Left hindlimb (tissue), 1 donor: ENCODE measurements around the gene MTNR1B.

Source experiments
- DNase-seq: peaks from one replicate; pipeline ENCODE4 v3.0.0-alpha.2; 2018

MTNR1B gene

GRCh38 chr11:92969634-92970347 lies at the start of gene MTNR1B:
Gene MTNR1B (plus strand): TSS chr11:92969651. CDS start chr11:92969726, 75 bp downstream.
- DNase-seq = no peak

- DNase-seq = no peak
Observed at GRCh38 chr11:92920331-92920730, 49.1 kb upstream of the MTNR1B start.

- DNase-seq = no peak
Observed at GRCh38 chr11:92922731-92923130, 46.7 kb upstream of the MTNR1B start.

GRCh38 chr11:92929246-92929645 lies 40.2 kb upstream of the MTNR1B start:
- DNase-seq = no peak

- no peak for DNase-seq
Observed at GRCh38 chr11:92929653-92930052, 39.8 kb upstream of the MTNR1B start.

GRCh38 chr11:92931746-92932422 lies 37.6 kb upstream of the MTNR1B start:
- no peak for DNase-seq

GRCh38 chr11:92939305-92939704 lies 30.1 kb upstream of the MTNR1B start:
- DNase-seq = no peak

GRCh38 chr11:92941676-92942571 lies 27.5 kb upstream of the MTNR1B start:
- no peak for DNase-seq

- no peak for DNase-seq
Observed at GRCh38 chr11:92946707-92947106, 22.7 kb upstream of the MTNR1B start.

- DNase-seq = no peak
Observed at GRCh38 chr11:92948116-92948515, 21.3 kb upstream of the MTNR1B start.

- no peak for DNase-seq
Observed at GRCh38 chr11:92954003-92954402, 15.4 kb upstream of the MTNR1B start.

GRCh38 chr11:92955860-92956259 lies 13.6 kb upstream of the MTNR1B start:
- DNase-seq = no peak

- DNase-seq = no peak
Observed at GRCh38 chr11:92960886-92961285, 8.6 kb upstream of the MTNR1B start.

GRCh38 chr11:92962446-92962845 lies 7.0 kb upstream of the MTNR1B start:
- no peak for DNase-seq

- DNase-seq = no peak
Observed at GRCh38 chr11:92964471-92964870, 5.0 kb upstream of the MTNR1B start.

- DNase-seq = no peak
Observed at GRCh38 chr11:92965196-92965595, 4.3 kb upstream of the MTNR1B start.

GRCh38 chr11:92967178-92967577 lies 2.3 kb upstream of the MTNR1B start:
- DNase-seq = no peak

GRCh38 chr11:92967867-92968266 lies 1.6 kb upstream of the MTNR1B start:
- DNase-seq = no peak

GRCh38 chr11:92969293-92969633 lies 188 bp upstream of the MTNR1B start:
- DNase-seq = no peak

- DNase-seq = no peak
Observed at GRCh38 chr11:92972248-92972647, 2.8 kb downstream of the MTNR1B start.

GRCh38 chr11:92975285-92975684 lies 5.8 kb downstream of the MTNR1B start:
- DNase-seq = no peak

- no peak for DNase-seq
Observed at GRCh38 chr11:92976681-92977080, 7.2 kb downstream of the MTNR1B start.

GRCh38 chr11:92977401-92977800 lies 8.0 kb downstream of the MTNR1B start:
- DNase-seq = no peak
